DMS114 treated with DMSO at 0.1 percent for 48 hours (cell line): ENCODE measurements around the gene LRG1.
"Not testable (repeated sequence)": the region's sequence is repeated elsewhere in the genome, so short reads cannot be mapped to it uniquely, and the experiment has no call there.

ENCODE experiments used
- DNase-seq: peaks from one replicate; lab custom pipeline; 2025; ENCODE audit not compliant: unreplicated experiment; lab: John Stamatoyannopoulos, UW

LRG1 gene

DNA sequence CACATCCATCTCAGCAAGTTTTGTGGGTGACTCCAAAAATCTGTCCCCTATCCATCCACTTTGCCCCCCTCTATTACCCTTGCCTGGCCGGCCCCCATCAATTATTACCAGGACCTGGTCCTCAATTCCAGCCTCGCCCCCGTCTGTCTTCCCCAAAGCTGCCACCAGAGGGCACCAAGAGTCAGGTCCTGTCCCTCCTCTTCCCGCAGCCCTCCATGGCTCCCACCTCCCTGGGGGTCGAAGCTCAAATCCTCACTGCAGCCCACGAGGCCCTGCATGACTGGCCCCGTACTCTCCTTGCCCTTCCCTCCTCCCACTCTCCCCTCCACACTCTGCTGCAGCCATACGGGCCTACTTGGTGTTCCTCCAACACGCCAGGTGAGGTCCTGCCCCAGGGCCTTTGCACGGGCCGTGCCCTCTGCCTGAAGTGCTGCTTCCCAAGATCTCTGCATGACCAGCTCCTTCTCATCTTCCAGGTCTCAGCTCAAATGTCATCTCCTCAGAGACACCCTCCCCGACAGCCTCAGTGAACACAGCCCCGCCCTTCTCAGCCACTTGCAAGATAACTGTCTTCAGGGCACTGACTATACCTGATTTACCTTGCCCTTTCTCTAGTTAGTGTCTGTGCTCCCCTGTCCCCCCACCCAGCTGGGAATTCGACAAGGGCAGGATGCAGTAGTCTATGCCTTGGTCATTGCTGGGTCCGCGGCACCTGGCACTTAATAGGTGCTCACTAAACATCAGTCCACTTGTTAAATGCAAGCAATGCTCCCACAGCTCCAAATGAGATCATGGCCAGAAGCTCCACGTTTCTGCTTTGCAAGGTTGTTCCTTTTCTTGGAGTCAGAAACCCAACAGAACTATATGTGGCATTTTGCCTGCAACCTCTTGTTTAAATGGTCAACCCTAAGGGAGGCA is 36.4 kb upstream of the LRG1 start:
- DNase-seq = no peak

DNA sequence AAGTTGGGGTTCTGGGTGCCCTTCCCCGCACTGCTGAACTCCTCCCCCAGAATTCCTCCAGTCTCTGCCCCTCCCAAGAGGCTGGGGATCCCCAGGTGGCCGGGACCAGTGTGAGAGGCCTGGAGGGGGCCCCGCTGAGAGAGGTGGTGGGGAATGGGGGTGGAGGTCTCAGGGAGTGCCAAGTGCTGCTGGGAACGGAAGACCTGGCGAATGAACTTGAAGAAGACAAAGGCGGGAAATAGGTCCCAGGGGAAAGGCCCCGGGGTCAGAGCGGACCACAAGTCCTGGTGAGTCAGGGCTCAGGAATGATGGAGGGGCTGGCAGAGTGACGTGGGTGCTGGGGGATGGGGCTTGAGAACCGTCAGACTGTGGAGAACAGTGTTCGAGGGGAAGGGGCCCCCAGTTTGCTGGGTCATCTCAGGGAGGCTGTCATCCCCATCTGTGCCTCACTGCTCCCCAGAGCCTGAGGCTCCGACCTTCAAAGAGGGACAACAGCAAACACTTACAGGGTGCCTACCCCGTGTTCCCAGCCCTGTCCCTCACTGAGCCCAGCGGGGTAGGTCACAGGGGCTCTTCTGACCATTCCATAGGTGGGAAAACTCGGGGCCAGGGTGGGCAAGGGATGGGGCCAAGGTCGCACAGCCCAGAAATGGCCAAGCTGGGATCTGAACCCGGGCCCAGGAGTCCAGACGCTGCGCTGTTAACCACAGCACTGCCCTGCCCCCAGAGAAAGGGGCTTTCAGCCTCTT is 35.6 kb upstream of the LRG1 start:
- no peak for DNase-seq

DNA sequence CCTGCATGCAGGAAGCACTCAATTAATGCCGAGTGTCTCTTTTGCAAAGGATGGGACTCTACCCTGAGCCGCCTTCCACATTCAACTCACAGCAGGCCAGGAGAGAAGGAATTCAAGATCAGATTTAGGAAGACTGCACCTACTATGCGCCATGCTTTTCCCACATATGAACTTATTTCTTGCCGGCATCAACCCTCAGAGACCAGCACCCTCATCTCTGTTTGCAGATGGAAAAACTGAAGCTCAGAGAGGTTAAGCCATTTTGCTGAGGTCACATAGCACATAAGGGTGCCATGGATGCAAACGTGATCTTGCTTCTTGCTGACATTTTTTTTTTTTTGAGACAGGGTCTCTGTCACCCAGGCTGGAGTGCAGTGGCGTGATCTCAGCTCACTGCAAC is 33.8 kb upstream of the LRG1 start:
- no peak for DNase-seq

GRCh38 chr19:4571305-4571917 is 31.6 kb upstream of the LRG1 start:
- DNase-seq = no peak

DNA sequence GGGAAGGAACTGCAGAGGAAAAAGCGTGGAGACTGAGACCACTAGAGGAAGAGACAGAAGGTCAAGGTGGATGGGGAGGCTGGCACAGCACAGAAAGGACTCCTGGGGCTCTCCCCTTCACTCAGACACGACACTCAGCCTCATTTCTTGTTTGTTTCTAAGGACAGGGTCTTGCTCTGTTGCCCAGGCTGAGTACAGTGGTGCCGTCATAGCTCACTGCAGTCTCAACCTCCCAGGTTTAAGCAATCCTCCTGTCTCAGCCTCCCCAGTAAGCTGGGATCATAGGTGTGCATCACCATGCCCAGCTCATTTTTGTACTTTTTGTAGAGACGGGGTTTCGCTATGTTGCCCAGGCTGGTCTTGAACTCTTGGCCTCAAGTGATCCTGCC is 31.1 kb upstream of the LRG1 start:
- DNase-seq = no peak

GRCh38 chr19:4570402-4570801 is 30.6 kb upstream of the LRG1 start:
- DNase-seq = no peak

GRCh38 chr19:4568886-4569285 is 29.1 kb upstream of the LRG1 start:
- no peak for DNase-seq

- DNase-seq = no peak
Observed at GRCh38 chr19:4567584-4568071, 27.8 kb upstream of the LRG1 start.

- no peak for DNase-seq
Observed at GRCh38 chr19:4566402-4567051, 26.7 kb upstream of the LRG1 start.

GRCh38 chr19:4563562-4563961 is 23.7 kb upstream of the LRG1 start:
- not testable (repeated sequence) for DNase-seq

- DNase-seq = not testable (repeated sequence)
Observed at GRCh38 chr19:4562085-4562484, 22.2 kb upstream of the LRG1 start.

DNA sequence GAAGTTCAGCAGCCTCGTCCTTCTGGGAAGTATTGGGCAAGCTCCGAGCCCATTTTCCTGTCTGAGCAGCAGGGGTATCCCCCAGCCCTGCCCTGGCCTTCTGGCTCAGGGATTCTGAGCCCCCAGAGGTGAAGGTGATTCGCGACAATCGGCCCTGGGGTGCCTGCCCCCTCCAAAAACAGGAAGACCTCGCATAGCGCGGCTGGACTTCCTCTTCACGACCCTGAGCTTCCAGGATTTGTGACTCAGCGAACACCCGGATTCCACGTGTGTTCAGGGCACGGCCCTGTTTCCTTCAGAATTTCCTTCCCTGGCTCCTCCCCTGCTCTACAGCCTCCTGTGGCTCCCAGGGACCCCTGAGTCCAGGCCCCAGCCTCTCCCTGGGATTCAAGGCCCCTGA is 19.7 kb upstream of the LRG1 start, which contains the start of gene SEMA6B:
Gene SEMA6B (minus strand): TSS at position 116 of the 400 bp plus-strand sequence. CDS start 1,227 bp downstream, outside the sequence.
- DNase-seq = no peak

DNA sequence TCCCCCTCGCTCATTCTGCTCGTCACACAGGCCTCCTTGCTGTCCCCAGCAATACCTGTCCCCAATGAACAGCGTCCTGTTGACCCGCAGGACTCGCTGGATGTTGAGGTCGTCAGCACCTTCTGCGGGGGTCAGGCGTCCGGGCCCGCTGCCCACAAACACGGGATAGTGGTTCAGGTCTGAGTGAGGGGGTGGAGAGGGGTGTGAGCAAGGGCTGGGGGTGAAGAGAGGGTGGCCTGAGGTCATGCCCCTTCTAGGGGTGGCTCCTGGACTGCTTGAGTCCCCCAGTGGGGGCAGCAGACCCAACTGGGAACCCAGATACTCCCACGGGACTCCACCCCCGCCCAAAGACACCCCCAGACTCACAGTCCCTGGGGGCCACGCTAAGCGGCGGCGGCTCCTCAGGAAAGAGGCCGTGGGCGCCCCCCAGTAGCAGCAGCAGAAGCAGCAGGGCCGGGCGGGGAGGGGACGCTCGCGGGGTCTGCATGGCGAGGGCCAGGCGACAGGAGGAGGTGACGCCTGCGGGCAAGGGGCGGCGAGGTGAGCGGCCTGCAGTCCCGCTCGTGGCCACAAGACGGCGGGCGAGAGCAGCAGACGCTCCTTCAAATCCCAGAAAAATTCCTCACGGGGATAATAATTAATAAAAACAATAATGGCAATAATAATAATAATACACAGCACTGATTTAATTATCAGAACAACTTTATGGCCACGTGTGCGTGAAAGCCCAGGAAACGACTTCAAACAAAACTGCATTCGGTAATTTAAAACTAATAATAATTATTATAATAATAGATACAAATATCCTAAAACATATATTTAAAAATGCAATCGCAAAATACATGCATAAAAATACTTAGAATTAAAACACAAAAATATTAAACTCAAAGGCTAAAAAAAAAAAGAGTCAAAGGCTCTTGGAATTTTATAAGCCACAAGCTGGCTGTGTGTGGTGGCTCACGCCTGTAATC is 18.4 kb upstream of the LRG1 start:
- no peak for DNase-seq

GRCh38 chr19:4557144-4557970 is 17.5 kb upstream of the LRG1 start:
- DNase-seq = no peak

GRCh38 chr19:4556597-4557127 is 16.8 kb upstream of the LRG1 start:
- DNase-seq = no peak

DNA sequence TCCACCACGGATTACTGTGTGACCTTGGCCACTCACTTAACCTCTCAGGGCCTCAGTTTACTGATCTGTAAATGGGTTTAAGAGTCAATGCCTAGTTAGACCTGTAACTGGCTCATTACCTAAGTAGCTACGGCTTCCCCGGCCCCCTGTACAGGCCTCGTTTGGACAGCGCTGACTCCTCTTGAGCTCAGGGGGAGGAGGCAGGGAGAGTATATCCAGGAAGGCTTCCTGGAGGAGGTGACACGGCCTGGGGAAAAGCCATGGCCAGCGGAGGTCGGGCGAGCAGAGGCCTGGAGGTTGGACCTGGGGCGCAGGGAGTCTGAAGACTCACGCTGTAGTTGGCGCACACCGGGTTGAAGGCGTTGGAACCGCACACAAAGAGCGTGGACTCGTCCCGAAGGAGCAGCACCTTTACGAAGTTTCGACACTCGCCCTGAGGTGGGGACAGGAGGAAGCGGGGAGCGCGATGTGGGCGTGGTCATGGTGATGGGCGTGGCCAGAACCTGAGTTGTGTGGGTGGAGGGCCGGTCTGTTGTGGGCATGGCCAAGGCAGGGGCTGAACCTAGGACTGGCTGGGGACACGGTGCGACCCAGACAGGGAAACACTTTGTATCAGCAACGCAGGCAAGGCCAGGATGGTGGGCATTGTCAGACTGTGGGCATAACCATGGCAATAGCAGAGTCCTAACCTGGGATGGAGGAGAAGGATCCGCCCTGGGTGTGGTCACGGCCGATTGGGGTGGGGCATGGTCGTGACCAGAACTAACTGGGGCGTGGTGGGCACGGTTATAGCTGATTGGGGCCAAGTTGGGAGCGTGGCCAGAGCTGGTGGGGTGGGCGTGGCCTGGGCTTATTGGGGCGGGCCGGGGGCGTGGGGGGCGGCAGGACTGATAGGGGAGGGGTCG is 16.1 kb upstream of the LRG1 start:
- no peak for DNase-seq

GRCh38 chr19:4554717-4555116 is 14.9 kb upstream of the LRG1 start:
- no peak for DNase-seq

- no peak for DNase-seq
Observed at GRCh38 chr19:4553775-4554174, 13.9 kb upstream of the LRG1 start.
